ENCODE data around the gene MND1.
"Not testable (repeated sequence)": the region's sequence is repeated elsewhere in the genome, so short reads cannot be mapped to it uniquely, and the experiment has no call there.

MND1 gene

GRCh38 chr4:153453402-153453801, 108.9 kb downstream of the MND1 start:
- no peak overlapping the region for H3K4me3 ChIP-seq (ENCODE audit: low read depth, low read length)
- DNase-seq (ENCODE audit: low read depth) = no peak
- no peak for TF ChIP-seq CTCF (conservative IDR thresholded peaks at IDR 0.05; ENCODE audit: low read depth, low read length)

- H3K4me3 ChIP-seq (ENCODE audit: low read depth, low read length) = no peak overlapping the region
- DNase-seq (ENCODE audit: low read depth) = no peak
- no peak for TF ChIP-seq CTCF (conservative IDR thresholded peaks at IDR 0.05; ENCODE audit: low read depth, low read length)
These were observed 114.5 kb downstream of the MND1 start for GRCh38 chr4:153458969-153459368.

GRCh38 chr4:153461549-153461948, 117.1 kb downstream of the MND1 start:
- DNase-seq (ENCODE audit: low read depth); H3K4me3 ChIP-seq (ENCODE audit: low read depth, low read length): not testable (repeated sequence)

GRCh38 chr4:153464068-153464467, 119.6 kb downstream of the MND1 start:
- no peak overlapping the region for H3K4me3 ChIP-seq (ENCODE audit: low read depth, low read length)
- DNase-seq (ENCODE audit: low read depth) = no peak
- TF ChIP-seq CTCF (conservative IDR thresholded peaks at IDR 0.05; ENCODE audit: low read depth, low read length) = no peak
